GM13977 (cell line): ENCODE measurements around the gene PLA2G10.

Source experiments
- DNase-seq: peaks from one replicate; pipeline ENCODE4 v3.0.0; 2012; ENCODE audit warnings: low spot score
- in situ Hi-C: fragments of 300-500 bp; cut with MboI; formaldehyde crosslinking; loops from one replicate; pipeline ENCODE4 v1.12.0; 2022; ENCODE audit warnings: low sequenced_read_pairs, low pct_unique_long_range_greater_than_20kb, mixed read lengths, inconsistent platforms; ENCODE audit not compliant: unreplicated experiment
- TF ChIP-seq, protein P1 (sequence below): IDR thresholded peaks from 2 replicates; pipeline ENCODE4 v1.5.1; 2012; ENCODE audit warnings: mild to moderate bottlenecking, control low read depth; ENCODE audit not compliant: insufficient read depth; ENCODE audit errors: extremely low read depth, missing control alignments

PLA2G10 gene

DNA sequence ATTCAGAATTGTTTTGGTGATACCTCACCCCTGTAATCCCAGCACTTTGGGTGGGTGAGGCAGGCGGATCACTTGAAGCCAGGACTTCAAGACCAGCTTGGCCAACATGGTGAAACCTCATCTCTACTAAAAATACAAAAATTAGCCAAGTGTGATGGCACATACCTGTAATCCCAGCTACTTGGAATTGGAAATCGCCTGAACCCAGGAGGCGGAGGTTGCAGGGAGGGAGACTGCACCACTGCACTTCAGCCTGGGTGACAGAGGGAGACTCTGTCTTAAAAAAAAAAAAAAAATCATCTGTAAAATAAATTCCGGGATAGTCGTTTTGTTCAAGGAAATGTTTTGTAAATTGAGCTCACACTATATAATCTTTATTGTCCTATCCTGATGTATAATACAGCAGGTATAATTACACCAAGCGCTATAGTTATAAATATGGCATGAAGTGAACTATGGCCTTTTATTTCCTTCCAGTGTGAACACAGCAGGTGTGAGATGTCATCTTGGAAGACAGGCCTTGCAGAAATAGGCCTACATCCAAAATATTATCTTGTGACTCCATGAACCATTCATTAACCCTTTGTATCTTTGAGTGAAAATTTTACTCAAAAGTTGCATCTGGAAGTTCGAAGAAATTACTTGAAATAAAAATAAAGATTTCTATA is 25.4 kb downstream of the PLA2G10 start:
- no peak for DNase-seq
- in situ Hi-C loops, result no loop called here
- TF ChIP-seq, protein P1, sequence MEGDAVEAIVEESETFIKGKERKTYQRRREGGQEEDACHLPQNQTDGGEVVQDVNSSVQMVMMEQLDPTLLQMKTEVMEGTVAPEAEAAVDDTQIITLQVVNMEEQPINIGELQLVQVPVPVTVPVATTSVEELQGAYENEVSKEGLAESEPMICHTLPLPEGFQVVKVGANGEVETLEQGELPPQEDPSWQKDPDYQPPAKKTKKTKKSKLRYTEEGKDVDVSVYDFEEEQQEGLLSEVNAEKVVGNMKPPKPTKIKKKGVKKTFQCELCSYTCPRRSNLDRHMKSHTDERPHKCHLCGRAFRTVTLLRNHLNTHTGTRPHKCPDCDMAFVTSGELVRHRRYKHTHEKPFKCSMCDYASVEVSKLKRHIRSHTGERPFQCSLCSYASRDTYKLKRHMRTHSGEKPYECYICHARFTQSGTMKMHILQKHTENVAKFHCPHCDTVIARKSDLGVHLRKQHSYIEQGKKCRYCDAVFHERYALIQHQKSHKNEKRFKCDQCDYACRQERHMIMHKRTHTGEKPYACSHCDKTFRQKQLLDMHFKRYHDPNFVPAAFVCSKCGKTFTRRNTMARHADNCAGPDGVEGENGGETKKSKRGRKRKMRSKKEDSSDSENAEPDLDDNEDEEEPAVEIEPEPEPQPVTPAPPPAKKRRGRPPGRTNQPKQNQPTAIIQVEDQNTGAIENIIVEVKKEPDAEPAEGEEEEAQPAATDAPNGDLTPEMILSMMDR, result no peak

- no peak for DNase-seq
- TF ChIP-seq, protein P1, result no peak
- in situ Hi-C loops, result no loop called here
These were observed 26.5 kb downstream of the PLA2G10 start for GRCh38 chr16:14667347-14668266.

DNA sequence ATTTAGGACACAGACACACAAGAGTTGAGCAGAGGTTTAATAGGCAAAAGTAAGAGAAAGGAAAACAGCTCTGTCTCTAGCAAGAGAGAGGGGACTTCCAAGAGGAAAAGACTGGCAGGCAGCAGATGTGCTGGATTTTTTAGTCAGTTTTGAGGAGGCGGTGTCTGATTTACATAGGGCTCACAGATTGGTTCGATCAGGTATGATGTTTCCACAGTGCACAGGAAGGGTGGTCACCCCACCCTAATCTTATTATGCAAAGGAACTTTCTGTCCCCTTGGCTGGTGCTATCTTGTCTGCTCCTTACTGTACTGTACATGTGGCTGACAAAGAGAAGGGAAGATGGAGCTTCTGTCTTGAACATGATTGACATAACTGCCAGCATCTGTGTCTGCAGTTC is 36.0 kb downstream of the PLA2G10 start:
- DNase-seq, result peak; percentile 54
- TF ChIP-seq, protein P1, result no peak
- in situ Hi-C loops, result no loop called here

- TF ChIP-seq, protein P1, result no peak
- in situ Hi-C loops, result no loop called here
These were observed 41.4 kb downstream of the PLA2G10 start for GRCh38 chr16:14652726-14653125.

GRCh38 chr16:14650629-14651028 is 43.5 kb downstream of the PLA2G10 start:
- no peak for DNase-seq
- in situ Hi-C loops, result no loop called here
- TF ChIP-seq, protein P1, result no peak

More at GRCh38 chr16:14652726-14653125, 41.4 kb downstream of the PLA2G10 start:
- DNase-seq, result no peak

DNA sequence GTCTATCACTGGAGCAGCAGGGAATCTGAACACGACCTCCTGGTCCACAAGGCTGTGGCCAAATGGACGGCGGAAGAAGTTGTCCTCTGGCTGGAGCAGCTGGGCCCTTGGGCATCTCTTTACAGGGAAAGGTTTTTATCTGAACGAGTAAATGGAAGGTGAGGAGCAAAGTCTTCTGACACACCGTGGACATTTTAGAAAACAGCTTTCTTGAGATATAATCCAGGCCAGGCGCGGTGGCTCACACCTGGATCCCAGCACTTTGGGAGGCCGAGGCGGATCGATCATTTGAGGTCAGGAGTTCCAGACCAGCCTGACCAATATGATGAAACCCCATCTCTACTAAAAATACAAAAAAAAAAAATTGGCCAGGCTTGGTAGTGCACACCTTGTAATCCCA is 44.3 kb downstream of the PLA2G10 start:
- in situ Hi-C loops, result no loop called here
- no peak for DNase-seq
- TF ChIP-seq, protein P1, result no peak
